ENCODE results near the gene NDP.
"Not testable (repeated sequence)": the region's sequence is repeated elsewhere in the genome, so short reads cannot be mapped to it uniquely, and the experiment has no call there.

The NDP gene

DNA sequence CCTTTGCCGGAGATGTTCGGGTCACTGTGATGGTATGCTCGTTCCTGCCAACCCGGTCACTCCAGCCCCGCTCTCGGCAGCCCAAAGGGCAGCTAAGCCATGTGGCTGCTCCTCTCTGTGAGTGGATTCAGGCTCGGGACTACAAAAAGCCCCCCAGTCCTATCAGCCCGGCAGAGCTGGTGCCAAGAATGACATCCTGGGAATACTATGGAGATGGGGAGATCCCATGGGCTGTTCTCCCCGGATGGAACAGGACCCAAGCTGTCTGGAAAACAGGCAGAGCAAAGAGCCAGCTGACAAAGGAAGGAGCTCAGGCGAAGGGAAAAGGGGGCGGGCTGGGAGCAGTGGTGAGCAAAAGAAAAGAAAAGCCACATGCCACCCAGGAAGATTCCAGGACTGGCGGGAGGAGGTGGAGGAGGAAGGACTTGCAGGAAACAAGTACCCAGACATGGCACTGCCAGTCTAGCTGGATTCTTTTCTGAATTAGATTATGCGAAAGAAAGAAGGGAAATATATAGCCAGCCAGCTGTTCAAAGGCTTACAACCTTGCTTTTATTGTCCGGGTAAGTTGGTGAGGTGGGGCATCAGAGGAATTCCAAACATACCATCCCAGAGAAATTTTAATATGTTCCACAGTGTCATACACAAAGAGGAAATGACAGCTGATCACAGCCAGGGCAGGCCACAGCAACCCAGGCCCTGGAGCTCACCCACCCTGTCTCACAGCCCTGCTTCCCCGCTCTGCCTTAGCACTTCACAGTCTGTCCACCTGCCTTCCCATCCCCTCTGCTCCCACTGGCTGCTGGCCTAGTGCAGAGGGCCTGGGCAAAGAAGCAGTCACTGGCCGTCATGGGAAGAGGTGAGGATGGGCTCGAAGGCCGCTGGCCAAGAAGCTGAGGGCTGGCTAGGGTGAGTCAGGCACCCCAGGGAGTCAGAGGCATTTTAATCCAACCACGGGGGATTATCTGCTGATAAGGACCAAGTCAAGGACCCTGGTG is 3.4 kb downstream of the NDP start:
- no peak for DNase-seq

DNA sequence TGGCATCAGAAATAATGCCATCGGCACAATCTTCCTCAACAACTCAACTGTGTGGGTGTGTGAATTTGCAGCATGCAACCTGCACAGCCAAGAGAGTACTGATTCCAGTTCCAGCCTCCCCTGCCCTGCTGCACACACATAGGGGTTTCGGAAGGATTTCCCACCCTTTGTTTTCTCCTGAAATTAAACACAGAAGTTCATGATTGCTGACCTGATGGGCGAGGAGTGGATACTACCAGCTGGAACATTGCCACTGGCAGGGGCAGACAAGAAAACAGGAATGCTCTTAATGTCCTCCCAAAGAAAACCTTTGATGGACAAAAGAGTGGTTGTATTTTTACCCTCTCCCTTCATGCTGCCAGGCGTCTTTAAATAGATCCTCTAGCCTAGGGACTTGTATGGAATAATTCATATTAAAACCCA is 4.8 kb downstream of the NDP start:
- DNase-seq: no peak

DNA sequence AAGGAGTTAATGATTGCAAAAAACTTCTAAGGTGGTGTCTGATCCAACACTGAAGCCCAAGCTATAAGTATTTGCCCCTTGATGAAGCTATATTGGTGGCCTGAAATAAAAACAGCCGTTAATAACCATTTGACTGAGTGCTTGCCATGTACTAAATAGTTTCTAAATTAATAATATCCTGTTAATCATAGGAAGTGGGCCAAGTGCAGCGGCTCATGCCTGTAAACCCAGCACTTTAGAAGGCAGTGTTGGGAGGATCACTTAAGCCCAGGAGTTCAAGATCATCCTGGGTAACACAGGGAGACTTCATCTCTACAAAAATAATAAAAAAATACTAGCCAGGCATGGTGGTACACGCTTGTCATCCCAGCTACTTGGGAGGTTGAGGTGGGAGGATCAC is 8.3 kb downstream of the NDP start:
- DNase-seq: no peak

DNA sequence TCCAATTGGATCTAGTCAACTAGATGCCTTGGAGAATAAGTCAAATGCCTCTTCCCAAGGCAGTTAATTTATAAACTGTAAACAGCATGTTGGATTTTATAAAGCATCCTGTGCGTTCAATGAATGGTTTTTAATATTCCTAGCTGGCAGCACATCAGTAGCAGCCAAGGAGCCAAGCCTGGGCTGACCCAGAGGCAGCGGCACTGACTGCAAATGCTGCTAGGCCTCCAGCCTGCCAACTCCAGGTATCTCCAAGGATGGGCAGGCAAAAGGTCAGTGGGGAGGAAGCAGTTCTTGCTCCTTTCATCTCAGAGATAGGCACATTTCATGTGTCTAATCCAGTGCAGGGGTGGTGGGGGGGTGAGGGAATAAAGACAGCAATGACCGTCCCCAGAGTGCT is 9.5 kb downstream of the NDP start:
- no peak for DNase-seq

DNA sequence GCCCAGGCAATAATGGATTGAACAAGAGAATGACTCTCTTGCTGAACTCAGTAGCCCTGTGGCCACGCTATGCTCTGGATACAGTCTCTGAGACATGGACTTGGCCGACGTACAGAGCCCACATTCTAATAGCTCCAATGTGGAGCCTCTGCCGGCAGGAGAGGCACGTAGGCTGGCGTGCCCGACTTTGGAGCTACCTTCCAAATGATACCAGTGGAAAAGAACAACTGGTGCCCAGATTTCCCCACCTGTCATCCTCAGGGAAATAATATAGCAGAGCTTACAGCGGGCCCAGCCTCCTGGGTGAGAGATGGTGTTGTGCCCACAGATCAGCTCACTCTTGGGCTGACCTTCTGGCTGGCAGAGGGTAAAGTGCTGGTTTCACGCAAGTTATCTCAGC is 10.6 kb downstream of the NDP start:
- no peak for DNase-seq

DNA sequence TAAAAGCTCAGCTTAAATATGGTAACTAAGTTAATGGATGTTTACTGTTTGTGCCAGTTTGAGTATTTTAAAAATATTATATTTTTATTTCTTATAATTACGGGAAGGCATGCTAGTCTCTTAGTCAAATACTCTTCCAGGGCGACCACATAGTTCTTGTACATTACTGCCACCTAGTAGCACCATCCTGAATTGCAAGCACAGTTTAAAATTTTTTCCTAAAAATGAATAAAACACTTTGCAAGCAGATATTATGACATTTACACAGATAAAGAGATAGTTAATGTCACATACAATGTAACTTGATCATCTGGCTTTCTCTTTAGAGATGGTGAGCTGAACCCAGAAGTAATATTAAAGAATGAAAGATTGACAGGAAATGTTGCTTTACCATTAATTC is 11.5 kb downstream of the NDP start:
- DNase-seq: no peak

DNA sequence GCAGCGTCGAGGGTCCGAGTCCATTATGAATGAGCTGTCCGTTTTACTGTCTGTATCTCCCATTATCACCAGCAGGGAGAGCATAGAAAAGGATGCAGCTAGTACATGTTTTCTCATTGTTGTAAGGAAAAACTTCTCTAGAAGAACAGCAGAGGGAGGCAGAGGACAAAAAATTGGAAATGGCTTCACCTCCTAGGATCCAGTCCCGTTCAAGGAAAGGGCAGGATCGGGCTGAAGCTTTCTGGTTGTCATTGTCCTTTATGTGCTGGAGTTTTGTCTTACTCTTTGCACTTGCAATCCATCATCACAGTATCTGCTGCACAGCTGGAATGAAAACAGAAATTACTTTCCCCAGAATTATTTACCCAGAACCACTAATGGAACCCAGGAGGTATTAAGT is 14.7 kb downstream of the NDP start:
- DNase-seq: peak in 1 of 2 experiments; percentile 21

DNA sequence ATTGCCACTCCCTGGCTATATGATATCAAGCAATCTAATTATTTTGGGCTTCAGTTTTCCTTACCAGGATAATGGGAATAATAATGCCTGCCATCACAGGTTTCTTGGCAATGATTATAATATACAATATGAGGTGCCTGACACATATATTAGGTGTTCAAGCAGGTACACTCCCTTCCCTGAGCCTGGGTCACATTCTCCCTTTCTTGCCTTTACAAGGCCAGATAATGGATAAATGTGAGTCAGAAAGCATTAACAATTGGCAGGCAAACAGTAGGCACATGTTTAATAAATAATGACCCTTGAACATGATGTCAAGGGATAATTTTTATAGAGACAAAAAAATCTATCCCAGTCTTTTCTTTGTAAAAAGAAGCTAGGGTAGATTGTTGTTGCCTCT is 17.2 kb downstream of the NDP start:
- no peak for DNase-seq

DNA sequence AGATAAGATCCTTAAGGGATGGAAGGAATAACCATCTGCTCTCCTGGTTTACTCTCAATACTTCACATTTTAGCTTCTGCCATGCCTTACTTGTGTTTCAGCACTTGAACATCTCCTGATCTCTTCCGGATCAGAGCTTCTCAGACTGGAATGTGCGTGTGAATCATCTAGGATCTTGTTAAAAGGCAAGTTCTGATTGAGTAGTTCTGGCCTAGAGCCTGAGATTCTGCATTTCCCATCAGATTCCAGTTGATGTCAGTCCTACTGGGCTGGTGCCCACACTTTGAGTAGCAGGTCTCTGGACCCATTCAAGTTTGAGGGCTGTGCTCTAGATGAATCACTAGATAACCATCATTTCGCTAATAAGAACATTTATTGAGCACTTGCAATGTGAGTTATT is 20.0 kb downstream of the NDP start:
- no peak for DNase-seq

DNA sequence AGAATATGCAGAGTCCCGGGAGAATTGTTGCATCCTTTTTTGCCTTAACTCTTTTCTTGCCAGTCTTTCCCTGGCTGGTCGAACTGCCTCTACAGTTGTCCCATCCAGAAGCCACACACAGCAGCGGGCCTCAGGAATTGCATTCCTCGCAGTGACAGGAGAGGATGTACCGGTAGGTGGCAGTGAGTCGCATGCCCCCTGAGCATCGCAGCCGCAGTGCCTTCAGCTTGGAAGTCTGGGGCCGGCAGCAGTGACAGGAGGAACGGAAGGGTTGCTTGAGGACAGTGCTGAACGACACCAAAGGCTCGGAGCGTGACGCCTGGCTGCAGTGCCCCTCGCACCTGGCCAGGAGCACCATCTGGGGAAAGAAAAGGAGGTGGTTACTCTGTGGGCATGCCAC is 23.5 kb downstream of the NDP start:
- DNase-seq: peak; percentile 37 to 45

DNA sequence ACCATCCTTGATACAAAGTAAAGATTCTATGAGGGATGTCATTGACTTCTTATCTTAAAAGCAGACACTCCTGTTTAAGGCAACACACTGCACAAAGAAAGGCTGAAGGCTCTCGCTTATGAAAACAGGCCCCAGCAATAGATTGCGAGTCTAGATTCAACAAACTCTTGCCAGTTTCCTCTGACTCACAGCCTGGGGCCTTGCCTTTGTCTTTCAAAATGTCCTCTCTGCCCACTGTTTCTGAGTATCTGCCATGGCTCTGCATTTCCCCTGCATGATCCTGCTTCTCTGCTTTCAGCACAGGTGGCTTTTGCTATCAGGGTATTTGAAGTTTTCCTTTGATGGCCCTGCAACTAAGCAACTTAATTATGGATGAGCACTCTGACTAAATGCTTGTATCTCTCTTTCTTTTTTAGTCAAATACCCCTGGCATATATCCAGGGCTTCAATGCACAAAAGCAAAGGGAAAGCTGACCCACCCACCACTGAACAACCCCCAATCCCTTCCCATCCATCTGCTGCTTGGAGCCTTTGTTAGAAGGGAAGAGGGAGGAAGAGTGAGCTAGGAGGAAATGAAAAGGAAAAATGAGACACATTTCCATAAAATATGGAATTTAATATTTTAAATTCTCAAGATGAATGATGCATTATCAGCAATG is 32.2 kb downstream of the NDP start:
- DNase-seq: no peak

DNA sequence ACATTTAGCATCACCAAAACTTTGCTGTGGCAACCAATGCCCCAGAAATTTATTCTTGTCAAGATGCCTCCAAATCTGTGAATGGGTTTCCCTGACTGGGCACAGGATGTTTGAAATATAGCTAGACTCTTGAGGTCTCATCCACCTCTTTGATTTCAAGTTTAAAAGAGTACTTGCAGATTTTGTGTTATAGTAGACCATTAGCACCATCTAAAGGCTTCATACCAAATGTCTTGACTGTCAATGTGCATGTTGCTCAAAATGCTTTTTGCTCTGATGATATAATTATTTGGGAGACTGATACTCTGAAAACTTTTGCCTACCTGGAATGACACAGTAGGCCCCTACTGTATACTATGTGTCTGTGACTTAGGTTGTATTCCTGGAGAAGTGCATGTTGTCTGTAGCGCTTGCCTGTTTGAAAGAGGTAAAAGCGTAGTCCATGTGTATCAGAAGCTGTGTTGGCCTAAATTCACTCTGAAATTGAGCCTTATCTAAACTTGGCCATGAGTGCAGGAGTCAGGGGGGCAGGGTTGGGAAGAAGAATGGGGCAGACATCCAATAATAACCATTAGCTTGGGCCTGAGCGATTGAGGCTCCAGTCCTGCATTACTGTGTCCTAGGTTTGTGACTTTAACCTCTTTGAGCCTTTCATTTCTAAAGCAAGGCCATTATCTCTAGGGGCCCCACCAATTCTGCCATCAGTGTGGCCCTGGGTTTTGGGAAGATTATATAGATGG is 33.8 kb downstream of the NDP start:
- no peak for DNase-seq

DNA sequence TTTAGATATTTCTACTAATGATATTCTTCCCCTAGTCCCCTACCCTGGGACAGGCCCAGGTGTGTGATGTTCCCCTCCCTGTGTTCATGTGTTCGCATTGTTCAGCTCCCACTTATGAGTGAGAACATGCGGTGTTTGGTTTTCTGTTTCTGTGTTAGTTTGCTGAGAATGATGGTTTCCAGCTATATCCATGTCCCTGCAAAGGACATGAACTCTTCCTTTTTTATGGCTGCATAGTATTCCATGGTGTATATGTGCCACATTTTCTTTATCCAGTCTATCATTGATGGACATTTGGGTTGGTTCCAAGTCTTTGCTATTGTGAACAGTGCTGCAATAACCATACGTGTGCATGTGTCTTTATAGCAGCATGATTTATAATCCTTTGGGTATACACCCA is 51.2 kb downstream of the NDP start:
- DNase-seq: not testable (repeated sequence)

DNA sequence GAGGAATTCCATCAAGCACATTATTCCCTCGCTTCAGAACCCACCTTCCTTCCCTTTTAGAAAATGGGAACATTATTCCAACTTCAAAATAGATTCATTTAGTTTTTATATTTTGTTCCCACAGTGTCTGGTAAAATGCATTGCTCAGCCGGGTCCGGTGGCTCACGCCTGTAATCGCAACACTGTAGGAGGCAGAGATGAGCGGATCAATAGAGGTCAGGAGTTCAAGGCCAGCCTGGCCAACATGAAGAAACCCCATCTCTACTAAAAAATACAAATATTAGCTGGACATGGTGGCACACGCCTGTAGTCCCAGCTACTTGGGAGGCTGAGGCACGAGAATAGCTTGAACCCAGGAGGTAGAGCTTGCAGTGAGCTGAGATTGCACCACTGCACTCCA is 62.4 kb downstream of the NDP start:
- DNase-seq: not testable (repeated sequence)

DNA sequence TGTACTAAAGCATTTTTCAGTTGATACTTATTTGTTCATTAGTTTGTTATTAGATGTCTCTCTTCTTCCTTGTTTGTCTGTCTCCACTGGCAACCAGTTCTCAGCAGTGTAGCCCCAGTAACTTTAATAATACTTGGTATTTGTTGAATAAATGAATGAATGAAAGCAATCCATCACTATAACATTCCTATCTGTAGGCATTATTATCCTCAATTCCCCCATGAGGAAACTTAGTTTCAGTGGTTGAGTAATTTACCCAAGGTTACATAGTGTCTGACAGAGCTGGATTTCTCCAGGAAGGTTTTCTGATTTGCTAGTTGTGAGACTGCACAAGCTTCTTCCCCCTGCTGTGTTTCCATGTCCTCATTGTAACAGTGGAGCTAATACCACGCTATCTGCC is 63.2 kb downstream of the NDP start:
- DNase-seq: no peak

DNA sequence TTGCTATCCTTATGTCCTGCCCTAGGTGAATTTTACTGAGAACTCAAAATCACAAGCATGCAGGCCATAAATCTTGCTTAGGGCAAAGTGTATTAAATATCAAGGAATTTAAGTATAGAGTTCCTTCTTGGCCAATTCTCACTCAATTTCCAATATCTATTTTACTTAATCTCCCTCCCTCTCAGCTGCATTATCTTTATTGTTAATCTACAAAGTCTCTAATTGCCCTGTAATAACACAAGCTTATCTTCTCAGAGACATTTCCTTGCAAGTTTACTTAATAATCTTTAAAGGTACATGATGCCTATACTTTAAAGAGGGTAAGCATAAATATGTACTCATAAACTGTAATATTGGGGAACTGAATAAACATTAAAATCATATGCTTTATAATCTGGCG is 64.0 kb downstream of the NDP start:
- no peak for DNase-seq

DNA sequence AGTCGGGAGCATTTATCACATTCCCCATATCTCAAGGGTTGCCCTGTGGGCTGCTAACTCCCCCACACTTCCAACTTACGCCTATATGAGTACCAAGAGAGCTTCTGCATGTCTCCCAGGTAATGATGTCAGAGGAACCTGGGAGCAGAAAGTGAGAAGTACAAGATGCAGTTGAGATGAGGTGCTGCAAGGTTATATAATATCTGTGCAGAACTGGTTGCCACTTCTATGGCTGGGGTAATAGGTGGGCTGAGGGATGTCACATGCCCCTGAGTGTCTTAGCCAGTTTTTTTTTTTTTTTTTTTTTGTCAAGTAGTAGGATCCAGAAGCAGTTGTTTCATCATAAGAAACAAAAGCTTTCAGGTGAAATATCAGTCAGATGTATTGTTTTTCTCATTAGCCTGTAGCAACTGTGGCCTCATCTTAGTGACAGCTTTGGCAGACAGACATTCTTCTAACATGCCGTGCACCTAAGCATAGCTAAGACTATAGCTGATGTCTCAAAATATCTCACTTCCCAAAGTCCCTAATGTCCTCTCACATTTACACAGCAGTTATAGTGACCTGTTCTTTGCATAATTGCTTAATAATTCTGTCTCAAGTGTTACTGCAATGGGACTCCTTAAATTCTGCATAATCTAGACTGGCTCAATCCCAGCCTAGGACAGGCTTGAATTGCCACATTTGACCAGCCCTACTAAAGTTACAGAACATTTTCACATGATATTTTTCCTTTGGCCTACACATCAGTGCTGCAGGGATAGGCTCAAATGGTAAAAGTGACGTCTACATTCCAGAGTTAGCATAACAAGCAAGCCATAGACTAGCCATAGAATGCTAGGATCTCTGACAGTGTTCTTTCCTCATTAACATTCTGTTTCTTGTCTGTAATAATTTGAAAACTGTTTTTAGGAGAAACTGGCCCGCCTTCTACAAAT is 73.0 kb downstream of the NDP start:
- no peak for DNase-seq

Measured in activated T-cell treated with anti-CD3 and anti-CD28 coated beads, Interleukin-2, amount 50 U/mL, for 48 hours (primary cell).